GM21723 (cell line): Measurements from ENCODE around the gene ABHD1.

Experiments
- ATAC-seq: cut with Tn5 transposase; IDR thresholded peaks from one replicate; pipeline ENCODE4 v1.9.1; 2021; ENCODE audit warnings: mild to moderate bottlenecking, moderate library complexity; ENCODE audit not compliant: unreplicated experiment

Gene ABHD1

DNA sequence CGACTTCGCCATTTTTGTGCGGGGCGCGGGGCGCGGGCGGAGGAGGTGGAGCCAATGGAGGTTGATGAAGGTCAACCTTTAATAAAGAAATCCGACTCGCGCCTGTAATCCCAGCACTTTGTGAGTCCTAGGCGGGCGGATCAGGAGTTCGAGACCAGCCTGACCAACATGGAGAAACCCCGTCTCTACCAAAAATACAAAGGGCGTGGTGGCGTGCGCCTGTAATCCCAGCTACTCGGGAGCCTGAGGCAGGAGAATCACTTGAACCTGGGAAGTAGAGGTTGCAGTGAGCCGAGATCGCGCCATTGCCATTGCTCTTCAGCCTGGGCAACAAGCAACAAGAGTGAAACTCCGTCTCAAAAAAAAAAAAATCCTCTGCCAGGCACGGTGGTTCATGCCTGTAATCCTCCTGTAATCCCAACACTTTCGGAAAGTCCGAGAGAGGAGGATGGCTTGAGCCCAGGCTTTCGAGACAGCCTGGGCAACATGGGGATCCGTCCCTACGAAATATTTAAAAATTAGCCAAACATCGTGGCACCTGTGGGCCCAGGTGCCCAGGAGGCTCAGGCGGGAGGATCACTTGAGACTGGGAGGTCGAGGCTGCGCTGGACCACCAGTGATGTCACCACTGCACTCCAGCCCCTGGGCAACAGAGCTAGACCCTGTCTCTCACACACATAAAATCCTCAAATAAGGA lies 11.3 kb downstream of the ABHD1 start:
- no peak for ATAC-seq

DNA sequence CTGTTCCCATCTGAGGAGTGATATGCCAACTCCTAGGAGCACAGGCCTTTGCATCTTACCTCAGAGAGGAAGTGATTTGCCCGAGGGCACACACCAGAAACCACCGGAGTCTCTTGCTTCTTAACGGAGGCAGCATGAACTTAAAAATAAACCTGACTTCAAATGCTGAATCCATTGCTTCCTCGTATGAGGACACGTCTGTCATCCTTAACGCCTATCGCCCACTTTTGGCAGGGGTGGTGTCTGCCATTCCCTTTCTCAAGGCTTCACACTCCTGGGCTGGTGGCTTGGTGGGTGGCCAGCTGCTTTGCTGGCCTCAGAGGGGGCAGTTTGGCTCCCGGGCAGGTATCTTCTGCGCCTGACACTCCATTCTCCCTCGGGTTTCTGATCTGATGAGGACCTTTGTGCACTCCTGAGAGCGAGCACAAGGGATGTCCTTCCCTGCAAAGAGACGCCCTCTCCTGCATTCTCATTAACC lies 11.9 kb downstream of the ABHD1 start:
- ATAC-seq: no peak

DNA sequence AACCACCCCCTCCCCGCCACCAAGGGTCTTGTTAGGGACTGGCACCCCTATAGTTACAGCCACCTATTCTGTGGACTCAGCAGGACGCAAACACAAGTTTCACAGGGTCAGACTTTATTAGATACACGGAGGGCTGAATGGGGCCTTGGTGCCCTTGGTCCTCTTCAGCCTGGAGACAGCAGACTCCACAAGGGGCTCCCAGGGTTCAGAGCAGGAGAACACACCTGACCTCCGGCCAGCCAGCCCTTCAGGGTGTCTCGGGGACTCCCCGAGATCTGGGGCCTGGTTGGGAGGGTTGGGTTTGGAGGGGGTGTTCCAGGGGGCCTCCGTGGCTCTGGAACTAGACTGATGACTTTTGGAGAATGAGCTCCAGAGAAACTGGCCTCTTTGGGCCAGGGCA lies 13.1 kb downstream of the ABHD1 start:
- ATAC-seq: no peak

DNA sequence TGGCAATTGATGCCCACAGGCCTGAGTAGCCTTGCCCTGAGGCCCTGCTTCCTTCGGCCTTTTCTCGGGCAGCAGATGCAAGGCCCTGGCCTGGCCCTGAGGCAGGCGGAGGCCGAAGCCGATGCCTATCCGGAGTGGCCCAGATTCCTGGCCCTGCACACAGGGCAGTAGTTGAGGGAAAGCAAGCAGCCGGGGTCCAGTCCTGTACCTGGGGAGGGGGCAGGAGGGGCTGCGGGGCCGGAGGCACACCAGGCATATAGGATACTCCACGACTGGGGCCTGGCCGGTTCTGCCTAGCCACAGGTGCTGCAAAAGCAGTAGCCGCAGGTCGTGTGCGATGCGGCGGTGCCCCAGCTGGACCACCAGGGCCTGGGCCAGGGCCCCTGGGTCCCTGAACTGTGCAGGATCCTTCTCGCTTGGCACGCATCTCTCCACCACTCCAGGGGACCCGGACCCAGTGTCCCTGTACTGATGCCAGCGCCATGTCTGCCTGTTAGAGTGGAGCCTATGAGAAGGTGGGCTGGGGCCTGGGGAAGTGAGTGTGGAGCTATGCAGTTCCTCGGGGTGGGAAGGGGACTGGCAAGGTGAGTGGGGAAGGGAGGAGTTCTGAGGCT lies 13.8 kb downstream of the ABHD1 start:
- ATAC-seq: no peak

DNA sequence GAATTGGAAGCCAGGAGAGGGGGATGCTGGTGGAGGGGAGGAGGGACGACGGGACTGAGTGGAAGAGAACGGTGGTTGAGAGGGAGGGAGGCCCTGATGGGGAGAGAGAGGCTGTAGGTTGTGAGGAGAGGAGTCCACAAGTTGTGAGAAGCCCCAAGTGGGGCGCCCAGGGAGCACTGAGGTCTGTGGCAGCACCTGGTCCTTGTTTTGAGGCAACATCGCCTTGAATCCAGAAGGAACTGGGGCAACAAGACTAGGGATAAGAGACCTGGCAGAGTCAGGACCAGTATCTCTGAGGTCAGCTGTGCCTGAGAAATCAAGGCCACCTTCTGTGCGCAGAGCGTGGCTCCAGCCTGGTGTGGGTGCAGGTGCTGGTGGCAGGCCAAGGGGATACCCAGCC lies 14.5 kb downstream of the ABHD1 start:
- no peak for ATAC-seq

DNA sequence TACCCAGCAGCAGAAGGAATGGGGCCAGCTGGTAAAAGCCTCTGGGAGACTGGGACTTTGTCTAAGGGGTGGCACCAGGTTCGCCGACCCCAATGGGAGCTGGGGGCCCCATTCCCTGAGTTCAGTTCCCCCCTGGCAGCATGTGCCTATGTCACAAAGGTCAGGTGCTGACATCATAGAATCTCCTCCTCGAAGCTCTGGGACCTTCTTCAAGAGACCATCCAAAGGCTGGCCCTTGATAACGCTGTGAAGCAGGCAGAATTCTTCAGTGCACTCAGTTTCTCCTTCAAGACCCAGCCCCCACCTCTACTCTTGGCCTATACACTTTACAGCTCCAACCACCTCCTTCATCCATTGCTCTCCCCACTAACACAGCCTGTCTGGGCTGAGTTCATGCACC lies 15.7 kb downstream of the ABHD1 start, which contains the start of gene PRR30:
Gene PRR30 (minus strand): TSS at position 101 of the 400 bp plus-strand sequence. CDS start 1,081 bp downstream, outside the sequence.
- no peak for ATAC-seq

DNA sequence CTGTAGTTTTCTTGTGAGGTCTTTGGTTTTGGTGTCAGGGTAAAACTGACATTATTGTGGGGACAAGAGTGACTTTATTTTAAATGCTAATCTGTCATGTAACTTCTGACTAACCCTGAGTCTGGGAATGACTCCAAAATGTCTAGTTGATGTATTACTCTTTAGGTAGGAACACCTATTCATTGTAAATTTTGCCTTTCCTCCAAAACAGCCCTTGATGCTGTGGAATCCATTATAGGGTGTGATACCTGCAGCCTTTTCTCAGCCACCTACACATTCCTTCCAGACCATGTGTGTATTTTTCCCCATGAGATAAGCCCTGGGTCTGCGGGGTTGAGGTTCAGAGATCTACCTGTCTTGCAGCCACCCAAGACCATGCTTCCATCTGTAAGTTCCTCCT lies 19.7 kb downstream of the ABHD1 start:
- ATAC-seq: no peak

DNA sequence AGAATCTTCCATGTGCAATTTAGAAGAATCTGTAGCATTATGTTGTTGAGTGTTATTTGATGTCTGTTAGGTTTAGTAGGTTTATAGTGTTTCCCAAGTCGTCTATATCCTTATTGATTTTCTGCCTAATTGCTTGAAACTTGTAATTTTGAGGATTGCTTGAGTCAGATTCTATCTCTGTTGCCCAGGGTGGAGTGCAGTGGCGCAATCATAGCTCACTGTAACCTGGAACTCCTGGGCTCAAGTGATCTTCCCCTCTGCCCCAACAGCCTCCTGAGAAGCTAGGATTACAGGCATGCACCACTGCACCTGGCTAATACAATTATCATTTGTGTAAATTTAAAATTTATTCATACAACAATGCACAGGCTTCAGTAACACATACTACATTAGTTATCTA lies 22.1 kb downstream of the ABHD1 start:
- ATAC-seq: no peak

DNA sequence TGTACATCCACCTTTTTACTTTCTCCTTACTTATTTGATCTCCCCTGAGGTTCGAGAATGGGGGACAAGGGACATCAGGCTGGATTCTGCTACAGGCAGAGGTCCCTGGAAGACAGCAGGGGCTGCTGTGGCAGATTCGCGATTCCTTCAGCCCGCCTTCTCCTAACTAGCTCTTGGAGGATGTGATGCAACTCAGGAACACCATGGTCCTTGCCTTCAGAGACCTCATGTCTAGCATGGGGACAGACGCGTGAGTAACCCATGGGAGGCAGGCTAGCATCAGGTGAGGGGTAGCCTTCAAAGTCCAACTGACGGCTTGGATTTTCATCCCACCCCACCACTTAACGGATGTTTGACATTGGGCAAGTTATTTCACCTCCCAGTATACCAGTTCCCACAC lies 24.3 kb downstream of the ABHD1 start:
- ATAC-seq: no peak

DNA sequence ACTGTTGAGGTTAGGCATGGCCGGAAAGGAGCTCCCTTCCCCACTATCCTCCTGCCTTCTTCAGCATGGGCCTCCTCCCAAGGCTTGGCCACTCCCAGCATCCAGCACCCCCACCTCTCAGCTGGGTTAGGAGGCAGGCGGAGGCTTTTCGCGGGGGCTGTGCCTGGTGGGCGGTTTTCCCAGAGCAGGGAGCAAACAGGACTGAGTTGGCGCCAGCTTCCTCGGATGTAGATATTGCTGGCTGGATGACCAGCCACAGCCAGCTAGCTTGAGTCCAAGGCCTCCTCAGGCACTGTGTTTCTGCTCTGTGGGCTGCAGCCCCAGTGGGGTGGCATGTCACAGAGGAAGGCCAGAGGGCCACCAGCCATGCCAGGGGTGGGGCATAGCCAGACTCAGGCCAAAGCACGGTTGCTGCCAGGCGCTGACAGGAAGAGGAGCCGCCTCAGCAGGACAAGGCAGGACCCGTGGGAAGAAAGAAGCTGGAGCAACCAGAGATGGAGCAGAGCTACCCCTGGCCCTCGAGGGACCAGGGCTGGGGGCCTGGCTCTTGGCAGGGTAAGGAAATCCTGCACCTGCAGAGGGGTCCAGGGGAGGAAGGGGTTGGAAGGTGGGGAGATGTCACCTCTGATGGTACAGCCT lies 25.3 kb downstream of the ABHD1 start, which contains the start of gene TCF23:
Gene TCF23 (plus strand): TSS at position 204 of the 639 bp plus-strand sequence. CDS start 130 bp downstream, at position 334.
- no peak for ATAC-seq

DNA sequence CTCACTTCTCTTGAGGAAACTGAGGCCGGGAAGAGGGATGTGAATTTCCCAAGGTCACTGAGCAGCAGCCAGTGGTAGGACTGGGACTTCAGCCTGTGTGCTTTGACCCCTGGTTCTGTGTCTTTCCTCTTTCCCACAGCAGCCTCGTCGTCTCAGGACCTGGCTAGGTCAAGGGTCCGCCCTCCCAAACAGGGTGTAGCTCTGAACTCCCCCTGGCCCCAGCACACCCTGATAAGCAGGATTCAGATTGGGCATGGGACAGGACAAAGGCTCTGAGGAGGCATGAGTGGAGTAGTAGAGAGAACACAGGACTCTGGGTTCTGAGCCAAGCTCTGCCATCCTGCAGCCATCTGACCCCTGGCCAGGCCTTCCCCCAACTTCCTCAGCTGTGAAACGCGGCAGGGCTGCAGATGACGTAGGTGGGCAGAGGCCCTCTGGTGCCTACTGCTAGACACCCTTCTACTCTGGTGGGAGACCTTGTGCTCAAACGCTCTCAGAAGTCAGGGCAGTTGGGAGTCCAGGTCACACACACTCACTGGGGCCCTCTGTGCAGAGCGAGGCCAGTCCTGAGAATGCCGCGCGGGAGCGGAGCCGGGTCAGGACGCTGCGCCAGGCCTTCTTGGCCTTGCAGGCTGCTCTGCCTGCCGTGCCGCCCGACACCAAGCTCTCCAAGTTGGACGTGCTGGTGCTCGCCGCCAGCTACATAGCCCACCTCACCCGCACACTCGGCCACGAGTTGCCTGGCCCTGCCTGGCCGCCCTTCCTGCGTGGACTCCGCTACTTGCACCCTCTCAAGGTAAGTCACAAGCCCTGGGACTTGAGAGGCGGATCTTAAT lies 26.2 kb downstream of the ABHD1 start:
- ATAC-seq: no peak

DNA sequence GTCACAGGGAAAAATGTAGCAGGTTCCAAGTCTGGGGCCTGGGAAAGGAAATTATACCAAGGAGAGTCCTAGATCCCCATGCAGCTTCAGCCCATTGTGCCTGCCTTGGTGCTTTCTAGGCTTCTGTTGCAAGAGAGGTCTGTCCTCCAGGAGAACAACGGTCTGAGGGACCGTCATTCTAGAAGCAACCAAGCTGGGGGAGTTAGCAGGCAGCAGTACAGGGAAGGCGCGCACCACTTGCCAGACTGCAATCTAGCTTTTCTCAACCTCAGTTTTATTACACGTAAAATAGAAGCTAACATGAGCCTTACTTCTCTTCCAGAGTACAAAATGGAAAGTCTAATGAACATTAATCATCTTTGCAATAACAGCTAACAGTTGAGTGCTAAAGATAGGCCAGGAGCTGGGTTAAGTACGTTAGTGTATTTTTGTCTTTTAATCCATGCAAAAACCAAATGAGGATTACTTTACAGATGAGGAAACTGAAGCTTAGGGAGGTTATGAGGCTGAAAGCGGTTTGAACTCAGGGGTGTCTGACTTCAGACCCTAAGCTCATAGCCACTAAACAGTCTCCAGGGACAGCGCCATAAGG lies 27.1 kb downstream of the ABHD1 start:
- ATAC-seq: no peak

DNA sequence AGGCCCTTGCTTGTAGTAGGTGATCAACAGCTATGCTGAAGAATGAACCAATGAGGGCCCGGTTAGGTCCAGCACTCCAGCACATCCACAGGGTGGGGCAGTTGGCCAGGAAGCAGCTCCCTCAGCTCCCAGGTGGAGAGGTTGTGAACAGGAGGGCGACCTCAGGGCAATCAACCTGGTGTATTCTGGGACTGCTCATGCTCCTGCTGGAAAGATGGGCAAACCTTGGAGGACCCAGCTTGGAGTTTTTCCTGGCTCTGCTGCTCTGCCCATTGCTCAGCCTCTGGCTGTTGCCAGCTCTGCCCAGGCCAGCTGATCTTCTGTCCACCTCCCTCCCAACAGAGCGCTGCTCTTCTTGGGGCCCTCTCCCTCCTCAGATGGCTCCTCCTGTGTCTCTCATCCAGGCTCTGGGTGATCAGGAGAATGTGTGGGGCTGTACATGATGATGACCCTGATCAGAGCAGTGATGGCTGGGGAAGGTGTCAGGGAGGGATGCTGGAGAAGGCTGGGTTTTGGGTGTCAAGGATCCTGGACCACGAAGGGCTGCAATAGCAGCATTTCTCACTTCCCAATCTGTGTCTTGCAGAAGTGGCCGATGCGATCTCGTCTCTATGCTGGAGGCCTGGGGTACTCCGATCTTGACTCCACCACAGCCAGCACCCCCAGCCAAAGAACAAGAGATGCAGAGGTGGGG lies 28.6 kb downstream of the ABHD1 start:
- ATAC-seq: no peak

DNA sequence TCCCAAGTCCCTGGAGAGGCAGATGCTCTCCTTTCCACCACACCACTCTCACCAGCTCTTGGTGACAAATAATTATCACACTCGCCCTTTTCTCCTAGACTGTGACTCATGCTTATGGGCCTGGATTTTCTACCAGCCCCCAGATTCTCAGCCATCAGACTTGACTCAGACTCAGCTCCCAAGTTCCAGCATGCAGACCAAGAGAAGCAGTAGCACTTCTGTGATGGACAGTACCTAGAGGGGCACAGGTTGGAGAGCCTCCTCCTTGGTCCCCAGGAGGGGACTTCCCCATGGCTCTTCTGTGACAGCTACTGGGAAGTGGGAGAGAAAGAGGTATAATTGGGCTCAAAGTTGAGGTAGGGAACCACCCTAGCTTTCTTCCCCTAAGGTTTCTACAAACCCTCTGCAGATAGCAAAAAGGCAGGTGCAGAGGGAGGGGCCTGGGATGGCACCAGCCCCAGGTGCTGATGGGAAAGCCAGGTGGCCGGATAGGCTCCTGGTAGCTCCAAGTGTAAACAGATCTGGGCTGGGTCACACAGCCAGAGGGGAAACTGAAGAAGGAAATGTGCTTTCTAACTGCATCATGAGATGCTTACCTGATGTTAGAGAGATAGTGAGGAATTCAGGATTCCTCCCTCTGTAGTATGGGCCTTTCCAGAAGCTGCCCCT lies 29.3 kb downstream of the ABHD1 start:
- no peak for ATAC-seq

DNA sequence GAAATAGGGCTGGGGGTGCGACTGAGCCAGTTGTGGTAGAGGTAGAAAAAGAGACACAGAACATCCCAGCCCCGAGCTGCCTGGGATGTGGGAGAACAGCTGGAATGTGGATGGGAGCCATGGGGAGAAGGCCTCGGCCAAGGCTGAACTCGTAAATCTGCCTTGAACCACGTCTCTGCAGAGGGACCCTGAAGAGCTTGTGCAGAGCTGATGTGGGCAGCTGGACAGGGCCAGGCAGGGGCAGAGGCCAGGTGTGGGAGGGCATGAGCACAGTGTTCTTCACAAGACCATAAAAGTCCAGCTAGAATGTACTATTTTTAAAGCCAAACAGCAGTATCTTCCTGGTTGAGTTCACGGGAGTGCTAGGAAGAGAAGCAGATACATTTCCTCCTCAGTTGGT lies 30.9 kb downstream of the ABHD1 start:
- ATAC-seq: no peak

DNA sequence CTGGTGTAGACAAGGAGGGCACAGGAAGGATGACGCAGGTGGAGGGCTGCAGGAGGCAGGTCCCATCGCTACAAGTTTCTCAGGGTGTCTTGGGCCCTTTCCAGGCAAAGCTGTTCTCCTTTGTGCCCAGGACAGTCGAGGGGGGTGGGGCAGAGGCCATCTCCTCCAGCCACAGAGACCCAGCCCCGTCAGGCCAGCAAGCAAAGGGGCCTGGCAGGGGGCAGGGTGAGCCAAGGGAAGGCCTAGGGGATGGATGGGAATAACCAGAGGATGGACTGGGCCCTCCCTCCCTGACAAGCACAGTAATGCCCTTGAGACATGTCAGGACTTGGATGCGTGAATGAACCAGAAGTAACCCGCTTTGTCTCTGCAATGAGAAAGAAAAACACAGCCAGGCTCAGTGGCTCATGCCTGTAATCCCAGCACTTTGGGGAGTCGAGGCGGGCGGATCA lies 31.5 kb downstream of the ABHD1 start:
- no peak for ATAC-seq

DNA sequence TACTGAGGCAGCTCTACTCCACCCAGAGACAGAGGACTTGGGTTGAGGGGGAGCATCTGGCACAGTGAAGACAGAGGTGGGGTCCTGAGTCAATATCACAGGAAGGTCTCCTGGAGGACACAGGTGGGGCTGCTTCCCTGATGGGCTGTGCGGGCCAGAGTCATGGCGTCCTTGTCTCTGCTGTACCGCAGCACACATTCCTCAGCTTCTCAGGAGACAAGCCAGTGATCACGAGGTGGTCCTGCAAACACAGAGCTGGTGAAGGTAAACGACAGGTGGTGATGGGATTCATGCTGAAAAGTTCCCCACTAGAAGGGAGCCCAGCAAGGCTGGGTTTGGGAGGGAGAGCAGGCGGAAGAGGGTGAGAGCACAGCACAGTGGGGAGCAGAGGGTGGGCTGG lies 34.9 kb downstream of the ABHD1 start:
- ATAC-seq: no peak

DNA sequence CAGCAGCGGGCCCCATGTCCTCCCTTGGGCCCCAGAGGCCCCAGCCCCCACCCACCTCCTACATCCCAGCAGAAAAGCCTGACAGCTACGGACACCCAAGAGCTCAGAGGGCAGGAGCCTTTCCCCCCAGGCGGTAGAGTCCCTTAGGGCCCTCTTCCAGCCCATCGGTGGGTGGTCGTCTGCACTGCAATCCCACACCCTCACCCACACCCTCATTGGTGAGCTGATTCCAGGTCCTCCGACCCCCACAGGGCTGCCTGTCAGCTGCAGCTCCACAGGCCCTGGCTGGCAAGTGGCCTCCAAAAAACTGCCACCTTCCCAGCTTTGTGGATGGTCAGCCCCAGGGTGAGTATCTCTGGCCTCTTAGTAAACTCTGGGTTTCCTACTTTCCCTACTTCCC lies 35.7 kb downstream of the ABHD1 start:
- ATAC-seq: no peak

DNA sequence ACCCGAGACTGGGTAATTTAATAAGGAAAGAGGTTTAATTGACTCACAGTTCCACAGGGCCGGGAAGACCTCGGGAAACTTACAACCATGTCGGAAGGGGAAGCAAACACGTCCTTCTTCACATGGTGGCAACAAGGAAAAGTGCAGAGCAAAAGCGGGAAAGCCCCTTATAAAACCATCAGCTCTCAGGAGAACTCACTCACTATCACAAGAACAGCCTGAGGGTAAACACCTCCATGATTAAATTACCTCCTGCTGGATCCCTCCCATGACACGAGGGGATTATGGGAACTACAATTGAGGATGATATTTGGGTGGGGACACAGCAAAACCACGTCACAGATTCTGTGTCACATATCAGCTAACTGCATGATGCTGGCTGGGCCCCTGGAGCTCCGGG lies 36.6 kb downstream of the ABHD1 start:
- no peak for ATAC-seq
